GM12878 (cell line): ENCODE measurements around the gene ZNF341. TPM values are rescaled to one million over a fixed set of nuclear protein-coding genes. Genes with fewer than 3 reads are reported as not detected.

Experiments
- ATAC-seq: fragments of 200-7000 bp; cut with Tn5 transposase; 3 replicates; pipeline ENCODE4 v1.9.1; 2020; ENCODE audit warnings: mild to moderate bottlenecking, moderate library complexity
- BruUV-seq: library from RNA; stranded (reverse); fragments of 400-500 nt; replicated peaks from 2 replicates; lab custom pipeline; 2021; lab: Mats Ljungman, UMichigan
- CTCF ChIA-PET: fragments of 300-600 bp; sonication (Branson Sonifier 250); formaldehyde crosslinking; extraction: SDS; loops from one replicate; lab custom pipeline; 2021; ENCODE audit warnings: inconsistent platforms; lab: Yijun Ruan, JAX
- POLR2A ChIA-PET: fragments of 350-600 bp; formaldehyde crosslinking; extraction: SDS; loops from one replicate; lab custom pipeline; 2021; ENCODE audit warnings: inconsistent platforms; lab: Charles Lee
- RAD21 ChIA-PET: fragments of 300-600 bp; sonication (Branson Sonifier 250); formaldehyde crosslinking; loops from one replicate; lab custom pipeline; 2023; ENCODE audit warnings: antibody characterized with exemption; ENCODE audit not compliant: unreplicated experiment; lab: Charles Lee
- SMC1A ChIA-PET: fragments of 300-600 bp; sonication (Branson Sonifier 250); formaldehyde crosslinking; loops from one replicate; lab custom pipeline; 2023; ENCODE audit not compliant: unreplicated experiment, uncharacterized antibody; lab: Charles Lee
- DNase-seq: peaks from one replicate; pipeline ENCODE4 v3.0.0-alpha.2; 2011; ENCODE audit warnings: low read depth, low spot score
- FAIRE-seq: peaks from 3 replicates; lab custom pipeline; 2011; peaks lifted over from hg19 to GRCh38; lab: Jason Lieb, UNC
- H2AFZ ChIP-seq: 2 replicates; pipeline ENCODE4 v1.6.0; 2011; ENCODE audit warnings: low read depth, low read length, control low read depth; ENCODE audit not compliant: control insufficient read depth
- H3K27ac ChIP-seq: 2 replicates; pipeline ENCODE4 v1.5.1; 2011; ENCODE audit warnings: control low read depth; ENCODE audit not compliant: control insufficient read depth, insufficient read depth
- H3K27me3 ChIP-seq, 2 experiments: replicated peaks in 1 of 2; 2 replicates each; pipeline versions ENCODE4 v1.6.0 to v1.6.1; 2011; ENCODE audit warnings: low read length in 1 of 2; ENCODE audit not compliant: control insufficient read depth in 2 of 2, insufficient read depth in 2 of 2
- H3K36me3 ChIP-seq, 2 experiments: 2 replicates each; pipeline ENCODE4 v1.5.1; 2011; ENCODE audit warnings: low read length in 1 of 2; ENCODE audit not compliant: control insufficient read depth in 2 of 2, insufficient read depth in 2 of 2
- H3K4me1 ChIP-seq: 2 replicates; pipeline ENCODE4 v1.6.1; 2011; ENCODE audit warnings: mild to moderate bottlenecking, low read length, moderate library complexity, mixed read lengths; ENCODE audit not compliant: control insufficient read depth, insufficient read depth
- H3K4me2 ChIP-seq: 2 replicates; pipeline ENCODE4 v1.6.0; 2011; ENCODE audit warnings: control low read depth; ENCODE audit not compliant: control insufficient read depth, insufficient read depth
- H3K4me3 ChIP-seq: fragments of 200-600 bp; sonication (generic); 2 replicates; pipeline ENCODE4 v1.5.1; 2016
- H3K79me2 ChIP-seq: 2 replicates; pipeline ENCODE4 v1.6.0; 2011; ENCODE audit warnings: low read length; ENCODE audit not compliant: control insufficient read depth, insufficient read depth
- H3K9ac ChIP-seq: 2 replicates; pipeline ENCODE4 v1.8.0; 2011; ENCODE audit warnings: low read length, control low read depth, mixed read lengths; ENCODE audit not compliant: control insufficient read depth, insufficient read depth
- H3K9me3 ChIP-seq: replicated peaks from 3 replicates; pipeline ENCODE4 v1.5.1; 2011; ENCODE audit warnings: mild to moderate bottlenecking, low read length; ENCODE audit not compliant: control insufficient read depth, insufficient read depth
- H4K20me1 ChIP-seq: 2 replicates; pipeline ENCODE4 v1.6.0; 2011; ENCODE audit not compliant: control insufficient read depth, insufficient read depth
- ASH2L ChIP-seq: fragments of 300-600, 200-600 bp; sonication (generic); IDR thresholded peaks from 2 replicates; pipeline ENCODE4 v1.6.1; 2017; ENCODE audit warnings: low read depth, mild to moderate bottlenecking, borderline replicate concordance
- CBX3 ChIP-seq: fragments of 200-600 bp; sonication (generic); IDR thresholded peaks from 2 replicates; pipeline ENCODE4 v1.6.1; 2016; ENCODE audit warnings: low read depth, borderline replicate concordance
- JUND ChIP-seq: IDR thresholded peaks from 2 replicates; pipeline ENCODE4 v1.6.1; 2012; ENCODE audit warnings: low read depth, mild to moderate bottlenecking, low read length, improper control_type of control experiment, moderate library complexity
- LARP7 ChIP-seq: fragments of 450-650 bp; IDR thresholded peaks from 2 replicates; pipeline ENCODE4 v1.6.1; 2017; ENCODE audit warnings: mild to moderate bottlenecking
- MEF2B ChIP-seq: fragments of 450-650 bp; IDR thresholded peaks from 2 replicates; pipeline ENCODE4 v1.6.1; 2018; ENCODE audit warnings: mild to moderate bottlenecking, moderate library complexity; ENCODE audit not compliant: partially characterized antibody, poor library complexity, severe bottlenecking
- MYC ChIP-seq: IDR thresholded peaks from 2 replicates; pipeline ENCODE4 v1.6.1; 2011; ENCODE audit warnings: mild to moderate bottlenecking, low read length, moderate library complexity, inconsistent platforms; ENCODE audit not compliant: insufficient read depth, insufficient replicate concordance, insufficient read length, severe bottlenecking
- PAX8 ChIP-seq: fragments of 450-650 bp; IDR thresholded peaks from 2 replicates; pipeline ENCODE4 v1.6.1; 2017; ENCODE audit warnings: mild to moderate bottlenecking, moderate library complexity
- POLR2A ChIP-seq: IDR thresholded peaks from 2 replicates; pipeline ENCODE4 v1.6.1; 2011; ENCODE audit warnings: low read depth, mild to moderate bottlenecking, low read length
- RFX5 ChIP-seq: IDR thresholded peaks from 2 replicates; pipeline ENCODE4 v1.6.1; 2011; ENCODE audit warnings: low read depth, low read length, improper control_type of control experiment
- SMAD1 ChIP-seq: fragments of 450-650 bp; IDR thresholded peaks from 2 replicates; pipeline ENCODE4 v1.6.1; 2018; ENCODE audit warnings: mild to moderate bottlenecking, low read depth; ENCODE audit not compliant: partially characterized antibody
- SMAD5 ChIP-seq: IDR thresholded peaks from 2 replicates; pipeline ENCODE4 v1.6.1; 2016; ENCODE audit warnings: antibody characterized with exemption, low read depth
- SRF ChIP-seq, 2 experiments: IDR thresholded peaks; 2 replicates each; pipeline ENCODE4 v1.6.1; 2011; ENCODE audit warnings: low read depth in 2 of 2, low read length in 2 of 2, mild to moderate bottlenecking in 1 of 2, moderate library complexity in 1 of 2
- STAT1 ChIP-seq: fragments of 450-650 bp; conservative IDR thresholded peaks from 2 replicates; pipeline ENCODE4 v1.6.1; 2014; ENCODE audit warnings: antibody characterized with exemption, mild to moderate bottlenecking
- TAF1 ChIP-seq: IDR thresholded peaks from 2 replicates; pipeline ENCODE4 v1.6.1; 2011; ENCODE audit warnings: mild to moderate bottlenecking, low read depth, low read length, borderline replicate concordance
- whole genome bisulfite sequencing: methylation state at CpG from one replicate; pipeline ENCODE4 v1.1.6; 2016; ENCODE audit warnings: low lambda C conversion rate; ENCODE audit not compliant: insufficient replicate concordance, insufficient coverage; ENCODE audit errors: missing lambda C conversion rate; 5-methylcytosine and 5-hydroxymethylcytosine counted together
- in situ Hi-C: fragments of 300-500 bp; cut with MboI; formaldehyde crosslinking; loops from 9 replicates; pipeline ENCODE4 v1.14.3; 2018; ENCODE audit warnings: mixed read lengths
- intact Hi-C: fragments of 100-400 bp; cut with micrococcal nuclease; formaldehyde crosslinking; loops from one replicate; pipeline ENCODE4 v1.14.2; 2022; ENCODE audit not compliant: unreplicated experiment
- polyA plus RNA-seq, 11 experiments: library from polyadenylated mRNA; depleted of rRNA in 4 of 11; unstranded in 6 of 11; stranded (reverse) in 5 of 11; fragments of >200 nt; fragmentation: Nextera tagmentation in 4 of 11; fragmentation: Illumina TruSeq in 1 of 11; extraction: Ambion mirVana in 4 of 11; extraction: Trizol in 1 of 11; gene quantifications; 1 replicate in 1 of 11; 2 replicates in 10 of 11; pipeline versions ENCODE4 v1.2.1 to v1.2.3, GENCODE V29; 2011 to 2016; ENCODE audit warnings: inconsistent platforms in 2 of 11, missing spikeins in 2 of 11, low read depth in 1 of 11
- total RNA-seq, 4 experiments: library from RNA; depleted of rRNA in 3 of 4; stranded (reverse); fragments of >200 nt in 3 of 4; fragmentation: Illumina TruSeq in 1 of 4; extraction: Trizol in 1 of 4; gene quantifications; 2 replicates each; pipeline versions ENCODE4 v1.2.1 to v1.2.3, GENCODE V29; 2013 to 2021
- TF ChIP-seq, protein P1 (sequence below): fragments of 450-650 bp; IDR thresholded peaks from 2 replicates; pipeline ENCODE4 v1.6.1; 2014; ENCODE audit warnings: mild to moderate bottlenecking
- TF ChIP-seq, protein P2 (sequence below): IDR thresholded peaks from 2 replicates; pipeline ENCODE4 v1.6.1; 2011; ENCODE audit warnings: low read depth, low read length, improper control_type of control experiment, borderline replicate concordance
- TF ChIP-seq, protein P3 (sequence below): fragments of 450-650 bp; IDR thresholded peaks from 2 replicates; pipeline ENCODE4 v1.6.1; 2016; ENCODE audit warnings: mild to moderate bottlenecking

Gene ZNF341
- total and polyA plus RNA-seq, 10 of the 15 experiments (the other 5 are each of a cell fraction or from before 2014, with no cell fraction given), result 0.18 to 5.0 (median 2.6) TPM

DNA sequence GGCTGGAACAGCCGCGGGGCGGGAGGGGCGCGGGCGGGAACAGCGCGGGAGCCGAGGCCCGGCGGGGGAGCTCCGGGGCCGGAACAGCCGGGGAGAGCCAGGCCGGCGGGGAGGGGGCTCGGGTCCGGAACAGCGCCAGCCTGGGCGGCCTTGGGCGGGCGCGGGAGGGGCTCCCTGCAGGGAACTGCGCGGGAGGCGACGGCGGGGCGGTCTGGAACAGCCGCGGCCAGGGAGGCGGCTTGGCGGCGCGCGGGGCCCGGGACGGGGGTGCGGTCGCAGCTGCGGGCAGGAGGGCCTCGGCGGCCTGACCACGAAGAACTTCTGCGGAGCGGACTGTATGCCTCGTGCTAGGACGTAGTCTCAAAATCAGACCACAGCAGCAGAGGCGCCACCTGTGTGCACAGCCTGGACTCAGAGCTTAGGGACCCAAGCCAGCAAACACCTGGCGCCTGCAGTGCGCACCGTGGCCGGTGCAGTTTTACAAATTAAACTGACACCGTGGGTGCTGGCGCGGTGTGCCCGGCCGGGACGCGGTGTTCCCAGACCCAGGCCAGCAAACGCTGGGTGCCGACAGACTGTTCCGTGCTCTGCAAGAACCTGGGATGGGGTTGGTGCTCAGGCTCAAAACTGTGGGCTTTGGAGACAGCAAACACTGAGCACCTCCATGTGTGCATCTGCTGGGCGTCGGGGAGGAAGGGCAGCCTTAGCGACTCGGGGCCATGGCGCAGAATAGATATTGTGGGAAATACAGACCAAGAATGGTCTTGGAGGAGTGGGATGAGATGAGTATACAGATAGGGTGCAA, 572 bp downstream of the ZNF341 start:
- TSS peak; percentile 75 for BruUV-seq
- no peak for FAIRE-seq
- peak overlapping the region; percentile 60 for H3K9ac ChIP-seq
- TF ChIP-seq, protein P1, sequence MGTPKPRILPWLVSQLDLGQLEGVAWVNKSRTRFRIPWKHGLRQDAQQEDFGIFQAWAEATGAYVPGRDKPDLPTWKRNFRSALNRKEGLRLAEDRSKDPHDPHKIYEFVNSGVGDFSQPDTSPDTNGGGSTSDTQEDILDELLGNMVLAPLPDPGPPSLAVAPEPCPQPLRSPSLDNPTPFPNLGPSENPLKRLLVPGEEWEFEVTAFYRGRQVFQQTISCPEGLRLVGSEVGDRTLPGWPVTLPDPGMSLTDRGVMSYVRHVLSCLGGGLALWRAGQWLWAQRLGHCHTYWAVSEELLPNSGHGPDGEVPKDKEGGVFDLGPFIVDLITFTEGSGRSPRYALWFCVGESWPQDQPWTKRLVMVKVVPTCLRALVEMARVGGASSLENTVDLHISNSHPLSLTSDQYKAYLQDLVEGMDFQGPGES, result no peak
- TF ChIP-seq POLR2A (peak; percentile 75), LARP7 (peak; percentile 96), SMAD1 (no peak), RFX5 (no peak), CBX3 (no peak), PAX8 (no peak), TAF1 (peak; percentile 13; the same call in 1 of the 2 replicates), STAT1 (no peak; the same call in 1 of the 2 replicates), MYC (peak; percentile 75), SMAD5 (no peak), SRF (IDR thresholded peaks at IDR 0.05; ENCODE audit: low read depth in 2 of 2, low read length in 2 of 2) (peak in 1 of 2 experiments; percentile 21; a peak in 1 of 4 replicates), MEF2B (no peak), JUND (peak; percentile 97), ASH2L (0 out of 2 replicates have a peak, but pooled peaks have one; percentile 30)
- TF ChIP-seq, protein P2, sequence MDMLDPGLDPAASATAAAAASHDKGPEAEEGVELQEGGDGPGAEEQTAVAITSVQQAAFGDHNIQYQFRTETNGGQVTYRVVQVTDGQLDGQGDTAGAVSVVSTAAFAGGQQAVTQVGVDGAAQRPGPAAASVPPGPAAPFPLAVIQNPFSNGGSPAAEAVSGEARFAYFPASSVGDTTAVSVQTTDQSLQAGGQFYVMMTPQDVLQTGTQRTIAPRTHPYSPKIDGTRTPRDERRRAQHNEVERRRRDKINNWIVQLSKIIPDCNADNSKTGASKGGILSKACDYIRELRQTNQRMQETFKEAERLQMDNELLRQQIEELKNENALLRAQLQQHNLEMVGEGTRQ, result no peak
- TF ChIP-seq, protein P3, sequence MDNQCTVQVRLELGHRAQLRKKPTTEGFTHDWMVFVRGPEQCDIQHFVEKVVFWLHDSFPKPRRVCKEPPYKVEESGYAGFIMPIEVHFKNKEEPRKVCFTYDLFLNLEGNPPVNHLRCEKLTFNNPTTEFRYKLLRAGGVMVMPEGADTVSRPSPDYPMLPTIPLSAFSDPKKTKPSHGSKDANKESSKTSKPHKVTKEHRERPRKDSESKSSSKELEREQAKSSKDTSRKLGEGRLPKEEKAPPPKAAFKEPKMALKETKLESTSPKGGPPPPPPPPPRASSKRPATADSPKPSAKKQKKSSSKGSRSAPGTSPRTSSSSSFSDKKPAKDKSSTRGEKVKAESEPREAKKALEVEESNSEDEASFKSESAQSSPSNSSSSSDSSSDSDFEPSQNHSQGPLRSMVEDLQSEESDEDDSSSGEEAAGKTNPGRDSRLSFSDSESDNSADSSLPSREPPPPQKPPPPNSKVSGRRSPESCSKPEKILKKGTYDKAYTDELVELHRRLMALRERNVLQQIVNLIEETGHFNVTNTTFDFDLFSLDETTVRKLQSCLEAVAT, result no peak

More for the DNA sequence above, 572 bp downstream of the ZNF341 start:
- SMC1A ChIA-PET, result interaction anchor here (1.3 to 3.6 kb wide), 5 partner anchors 40 to 86 kb away, joined by 4 to 20 read pairs (median 6); no protein-coding TSS in a partner anchor
- Histone ChIP-seq H3K27ac (peak overlapping the region; percentile 77), H3K4me2 (peak overlapping the region; percentile 82), H2AFZ (peak overlapping the region; percentile 79), H3K27me3 (no peaks in the 10 kb centered on the region), H3K79me2 (peaks cover 1% of the 10 kb centered on the region), H3K4me1 (peaks cover 7% of the 10 kb centered on the region), H3K9me3 (peaks cover 4% of the 10 kb centered on the region), H3K36me3 (no peaks in the 10 kb centered on the region), H3K4me3 (peak overlapping the region; percentile 82), H4K20me1 (no peaks in the 10 kb centered on the region)
- CTCF ChIA-PET, result interaction anchor here (0.5 to 1.9 kb wide), 11 partner anchors 13 to 284 kb away, joined by 3 to 10 read pairs (median 3); partner anchors contain the start of genes ACTL10 and CHMP4B
- POLR2A ChIA-PET, result interaction anchor here (0.6 to 2.2 kb wide), 13 partner anchors 12 to 752 kb away, joined by 3 to 9 read pairs (median 5); partner anchors contain the start of genes ACTL10 and CHMP4B
- RAD21 ChIA-PET, result interaction anchor here (0.6 to 2.8 kb wide), 18 partner anchors 9 to 380 kb away, joined by 3 to 24 read pairs (median 4); partner anchors contain the start of genes ACTL10, CHMP4B, EIF2S2 and PXMP4
- intact Hi-C loops, result loop anchor here (1.0 to 5.0 kb wide), 4 partner anchors 46 to 275 kb away; partner anchors contain the start of genes CHMP4B, E2F1 and RALY
- ATAC-seq (peak; percentile 74), DNase-seq (peak; percentile 32)
- in situ Hi-C loops, result no loop called here
- WGBS, result under 1% methylated on average over 45 of the region's 68 CpGs
